ENCODE measurements around the gene SERPINA9. TPM values are rescaled to one million over a fixed set of nuclear protein-coding genes. Genes with fewer than 3 reads are reported as not detected.

The SERPINA9 gene
- total RNA-seq, 4 donors from 2014 or later: not detected

- no peak for TF ChIP-seq POLR2A (IDR thresholded peaks at IDR 0.05; ENCODE audit: low read depth)
- TF ChIP-seq EP300 (IDR thresholded peaks at IDR 0.05): no peak
- TF ChIP-seq, protein P1, sequence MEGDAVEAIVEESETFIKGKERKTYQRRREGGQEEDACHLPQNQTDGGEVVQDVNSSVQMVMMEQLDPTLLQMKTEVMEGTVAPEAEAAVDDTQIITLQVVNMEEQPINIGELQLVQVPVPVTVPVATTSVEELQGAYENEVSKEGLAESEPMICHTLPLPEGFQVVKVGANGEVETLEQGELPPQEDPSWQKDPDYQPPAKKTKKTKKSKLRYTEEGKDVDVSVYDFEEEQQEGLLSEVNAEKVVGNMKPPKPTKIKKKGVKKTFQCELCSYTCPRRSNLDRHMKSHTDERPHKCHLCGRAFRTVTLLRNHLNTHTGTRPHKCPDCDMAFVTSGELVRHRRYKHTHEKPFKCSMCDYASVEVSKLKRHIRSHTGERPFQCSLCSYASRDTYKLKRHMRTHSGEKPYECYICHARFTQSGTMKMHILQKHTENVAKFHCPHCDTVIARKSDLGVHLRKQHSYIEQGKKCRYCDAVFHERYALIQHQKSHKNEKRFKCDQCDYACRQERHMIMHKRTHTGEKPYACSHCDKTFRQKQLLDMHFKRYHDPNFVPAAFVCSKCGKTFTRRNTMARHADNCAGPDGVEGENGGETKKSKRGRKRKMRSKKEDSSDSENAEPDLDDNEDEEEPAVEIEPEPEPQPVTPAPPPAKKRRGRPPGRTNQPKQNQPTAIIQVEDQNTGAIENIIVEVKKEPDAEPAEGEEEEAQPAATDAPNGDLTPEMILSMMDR (IDR thresholded peaks at IDR 0.05): no peak
- no peak for TF ChIP-seq POLR2AphosphoS5 (IDR thresholded peaks at IDR 0.05)
- Histone ChIP-seq H3K4me3 (no peak overlapping the region), H3K9me3 (no peaks in the 10 kb centered on the region), H3K27me3 (peaks cover 0 to 45% (median 0%) of the 10 kb centered on the region in 4 donors), H3K36me3 (no peaks in the 10 kb centered on the region), H3K4me1 (no peaks in the 10 kb centered on the region), H3K27ac (replicated peaks in 1 of 4) (no peak overlapping the region)
- intact Hi-C loops (cut with DNase I): no loop called here
- 87% methylated on average over 4 of the region's 4 CpGs for WGBS
- peak; percentile 64 for DNase-seq (ENCODE audit: extremely low spot score)
These were observed 34.9 kb downstream of the SERPINA9 start for GRCh38 chr14:94441130-94441529.

DNA sequence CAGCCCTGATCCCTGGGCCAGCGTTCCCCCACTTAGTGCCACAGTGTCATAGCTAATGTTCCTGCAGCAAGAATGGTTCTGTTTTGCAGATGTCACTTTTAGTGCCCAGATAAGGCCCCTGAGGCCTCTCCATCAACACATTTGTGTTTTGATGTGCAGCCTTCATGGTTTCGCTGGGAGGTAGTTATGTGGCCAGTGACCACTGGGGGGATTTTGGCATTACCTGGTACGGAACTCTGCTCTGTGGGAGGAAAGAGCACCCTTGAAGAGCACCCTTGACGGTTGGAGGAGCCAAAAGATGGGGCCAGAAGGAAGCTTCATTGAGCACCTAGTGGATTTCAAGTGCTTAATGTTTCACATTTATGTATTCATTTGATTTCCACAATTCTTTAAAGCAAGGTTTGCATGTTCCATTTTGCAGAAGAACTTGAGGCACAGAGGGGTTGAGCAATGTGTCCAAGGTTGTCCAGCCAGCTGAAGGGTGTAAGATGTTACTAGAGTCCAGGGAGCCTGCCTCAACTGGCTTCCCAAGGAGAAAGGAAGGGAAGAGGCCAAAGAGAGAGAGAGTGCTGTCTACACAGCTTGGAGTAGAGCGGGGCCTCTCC lies 36.4 kb downstream of the SERPINA9 start:
- peak; percentile 81 for DNase-seq (ENCODE audit: extremely low spot score)
- Histone ChIP-seq H3K4me1 (no peaks in the 10 kb centered on the region), H3K9me3 (no peaks in the 10 kb centered on the region), H3K36me3 (no peaks in the 10 kb centered on the region), H3K27me3 (peaks cover 0 to 52% (median 0%) of the 10 kb centered on the region in 4 donors), H3K27ac (replicated peaks in 1 of 4) (no peak overlapping the region), H3K4me3 (no peak overlapping the region)
- no peak for TF ChIP-seq POLR2A (IDR thresholded peaks at IDR 0.05; ENCODE audit: low read depth)
- no peak for TF ChIP-seq POLR2AphosphoS5 (IDR thresholded peaks at IDR 0.05)
- TF ChIP-seq, protein P1 (IDR thresholded peaks at IDR 0.05): no peak
- TF ChIP-seq EP300 (IDR thresholded peaks at IDR 0.05): no peak
- intact Hi-C loops (cut with DNase I): no loop called here
- 71% methylated on average over 5 of the region's 5 CpGs for WGBS

GRCh38 chr14:94428610-94429009 lies 47.4 kb downstream of the SERPINA9 start:
- intact Hi-C loops (cut with DNase I): no loop called here
- no peaks in the 10 kb centered on the region for H3K36me3 ChIP-seq
- H3K4me3 ChIP-seq: no peak overlapping the region
- TF ChIP-seq, protein P1 (IDR thresholded peaks at IDR 0.05): no peak
- TF ChIP-seq POLR2AphosphoS5 (IDR thresholded peaks at IDR 0.05) (no peak), POLR2A (IDR thresholded peaks at IDR 0.05; ENCODE audit: low read depth) (no peak), EP300 (IDR thresholded peaks at IDR 0.05) (no peak)
- no peak for DNase-seq (ENCODE audit: extremely low spot score)
- H3K27me3 ChIP-seq: peaks cover 0 to 31% (median 0%) of the 10 kb centered on the region in 4 donors
- no peak overlapping the region for H3K27ac ChIP-seq (replicated peaks in 1 of 4)
- 61% methylated on average over 2 of the region's 2 CpGs for WGBS
- H3K4me1 ChIP-seq: no peaks in the 10 kb centered on the region
- peaks cover 0 to 6% (median 0%) of the 10 kb centered on the region in 4 donors for H3K9me3 ChIP-seq

GRCh38 chr14:94427016-94427613 lies 48.9 kb downstream of the SERPINA9 start:
- 83% methylated on average over 9 of the region's 9 CpGs for WGBS
- no peaks in the 10 kb centered on the region for H3K36me3 ChIP-seq
- H3K27me3 ChIP-seq: peaks cover 0 to 29% (median 0%) of the 10 kb centered on the region in 4 donors
- TF ChIP-seq, protein P1 (IDR thresholded peaks at IDR 0.05): no peak
- TF ChIP-seq EP300 (IDR thresholded peaks at IDR 0.05) (no peak), POLR2AphosphoS5 (IDR thresholded peaks at IDR 0.05) (no peak), POLR2A (IDR thresholded peaks at IDR 0.05; ENCODE audit: low read depth) (no peak)
- DNase-seq (ENCODE audit: extremely low spot score): no peak
- H3K9me3 ChIP-seq: peaks cover 0 to 6% (median 0%) of the 10 kb centered on the region in 4 donors
- H3K4me1 ChIP-seq: no peaks in the 10 kb centered on the region
- H3K27ac ChIP-seq (replicated peaks in 1 of 4): no peak overlapping the region
- intact Hi-C loops (cut with DNase I): no loop called here
- no peak overlapping the region for H3K4me3 ChIP-seq

Measured in esophagus muscularis mucosa (tissue), 4 donors.